ENCODE results near the gene LRRC61. TPM values are rescaled to one million over a fixed set of nuclear protein-coding genes. Genes with fewer than 3 reads are reported as not detected.

Gene LRRC61
- total and polyA plus RNA-seq, 2 of the 13 experiments (the other 11 are each of a cell fraction or from before 2014, with no cell fraction given): 33.0 to 34.8 TPM

GRCh38 chr7:150378853-150379440, 55.8 kb downstream of the LRRC61 start, which contains the start of gene ZNF775 (continued):
- TF ChIP-seq TCF7L2 (IDR thresholded peaks at IDR 0.05; ENCODE audit: low read depth, low read length) (peak; percentile 43; the same call in 1 of the 2 replicates), KLF11 (CRISPR knock-in tag; IDR thresholded peaks at IDR 0.05) (0 out of 2 replicates have a peak, but pooled peaks have one; percentile 22), CHCHD3 (CRISPR knock-in tag; IDR thresholded peaks at IDR 0.05) (no peak), HNRNPUL1 (IDR thresholded peaks at IDR 0.05; ENCODE audit: low read depth, low read length) (0 out of 2 replicates have a peak, but pooled peaks have one; percentile 43), BCL6 (CRISPR knock-in tag; IDR thresholded peaks at IDR 0.05) (peak; percentile 26; the same call in 1 of the 2 replicates), PHF20 (CRISPR knock-in tag; IDR thresholded peaks at IDR 0.05) (peak; percentile 39; the same call in 1 of the 2 replicates), ZNF563 (CRISPR knock-in tag; IDR thresholded peaks at IDR 0.05) (peak; percentile 57; the same call in 1 of the 2 replicates), SP140L (CRISPR knock-in tag; IDR thresholded peaks at IDR 0.05; ENCODE audit: borderline replicate concordance) (no peak), RXRA (CRISPR knock-in tag; IDR thresholded peaks at IDR 0.05) (peak; percentile 64; the same call in 1 of the 2 replicates), E2F1 (CRISPR knock-in tag; IDR thresholded peaks at IDR 0.05) (peak; percentile 83), POLR2AphosphoS5 (IDR thresholded peaks at IDR 0.05; ENCODE audit: low read depth, low read length) (peak; percentile 78), ZC3H4 (CRISPR knock-in tag; IDR thresholded peaks at IDR 0.05; ENCODE audit: borderline replicate concordance) (0 out of 2 replicates have a peak, but pooled peaks have one; percentile 24), SRSF1 (optimal IDR thresholded peaks at IDR 0.05; ENCODE audit: low read depth, low read length) (peak; percentile 95), HNF4G (IDR thresholded peaks at IDR 0.05; ENCODE audit: borderline replicate concordance, low read depth, low read length) (peak; percentile 36; the same call in 1 of the 2 replicates), HNF4G (CRISPR knock-in tag; IDR thresholded peaks at IDR 0.05; ENCODE audit: borderline replicate concordance, low read depth) (no peak), NFKB2 (CRISPR knock-in tag; IDR thresholded peaks at IDR 0.05; ENCODE audit: borderline replicate concordance) (peak; percentile 31; the same call in 1 of the 2 replicates), HOXA5 (CRISPR knock-in tag; IDR thresholded peaks at IDR 0.05) (peak; percentile 20; the same call in 1 of the 2 replicates), POLR2G (IDR thresholded peaks at IDR 0.05; ENCODE audit: low read depth, low read length) (peak; percentile 90), KLF15 (CRISPR knock-in tag; IDR thresholded peaks at IDR 0.05; ENCODE audit: borderline replicate concordance) (no peak), ZNF766 (CRISPR knock-in tag; IDR thresholded peaks at IDR 0.05; ENCODE audit: borderline replicate concordance) (no peak), PAXIP1 (CRISPR knock-in tag; conservative IDR thresholded peaks at IDR 0.05) (peak; percentile 45; the same call in 1 of the 2 replicates), RNF2 (conservative IDR thresholded peaks at IDR 0.05; ENCODE audit: low read depth) (0 out of 2 replicates have a peak, but pooled peaks have one; percentile 25), ZNF552 (CRISPR knock-in tag; IDR thresholded peaks at IDR 0.05; ENCODE audit: borderline replicate concordance) (no peak), FOXK2 (IDR thresholded peaks at IDR 0.05) (no peak), YY1 (IDR thresholded peaks at IDR 0.05; ENCODE audit: insufficient read depth, insufficient replicate concordance, low read depth, low read length) (peak; percentile 71), TAF1 (CRISPR knock-in tag; IDR thresholded peaks at IDR 0.05) (peak; percentile 77), SP1 (IDR thresholded peaks at IDR 0.05) (no peak), SP1 (CRISPR knock-in tag; IDR thresholded peaks at IDR 0.05) (peak; percentile 44; the same call in 1 of the 2 replicates)

Data from HepG2 (cell line).